ENCODE data around the gene ZNF496. TPM values are rescaled to one million over a fixed set of nuclear protein-coding genes. Genes with fewer than 3 reads are reported as not detected.

The ZNF496 gene
- total RNA-seq, 1 experiment from 2014 or later: 21.4 TPM

DNA sequence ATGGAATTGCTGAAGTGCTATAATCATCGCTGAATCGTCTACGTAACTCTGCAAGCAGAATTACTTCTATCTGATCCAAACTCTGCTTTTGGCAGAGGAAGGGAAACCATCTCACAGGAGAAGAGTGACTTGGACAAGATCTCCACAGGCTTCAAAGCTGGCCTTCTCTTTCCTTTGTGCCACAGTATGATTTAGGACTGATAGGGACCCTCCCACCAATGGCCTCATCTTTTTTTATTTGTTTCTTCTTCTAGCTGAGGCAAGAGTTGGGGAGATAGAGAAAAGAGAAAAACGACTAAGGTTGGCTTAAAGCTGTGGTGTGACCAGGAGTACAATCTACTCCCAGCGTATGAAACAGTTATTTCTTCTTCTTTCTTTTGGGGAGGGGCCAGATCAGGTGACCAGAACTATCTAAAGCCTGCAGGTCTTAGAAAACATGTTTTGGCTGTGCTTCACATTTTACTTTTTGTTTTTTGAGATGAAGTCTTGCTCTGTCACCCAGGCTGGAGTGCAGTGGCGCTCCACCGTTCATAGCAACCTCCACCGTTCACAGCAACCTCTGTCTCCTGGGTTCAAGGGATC is 35.0 kb downstream of the ZNF496 start:
- Histone ChIP-seq H3K4me3 (ENCODE audit: low read depth in 2 of 2, low read length in 2 of 2) (no peak overlapping the region), H3K4me1 (ENCODE audit: control insufficient read depth, insufficient read depth, low read length) (no peaks in the 10 kb centered on the region), H3K36me3 (ENCODE audit: control insufficient read depth, insufficient read depth, low read length) (no peaks in the 10 kb centered on the region), H3K9me3 (ENCODE audit: control insufficient read depth, insufficient read depth, low read depth, low read length) (no peaks in the 10 kb centered on the region), H3K27ac (ENCODE audit: low read length) (no peak overlapping the region), H3K27me3 (ENCODE audit: control insufficient read depth, insufficient read depth, low read length) (no peaks in the 10 kb centered on the region; the same call in 1 of the 2 replicates)
- intact Hi-C loops (cut with micrococcal nuclease; ENCODE audit: unreplicated experiment): no loop called here
- ATAC-seq (no peak), DNase-seq (ENCODE audit: low read depth, low spot score) (no peak)
- ChIA-PET CTCF (interaction anchor here (0.6 kb wide), 1 partner anchor 30 kb away, joined by 5 read pairs; no protein-coding TSS in a partner anchor), POLR2A (no interaction called here)
- no peak for TF ChIP-seq POLR2AphosphoS5 (IDR thresholded peaks at IDR 0.05; ENCODE audit: low read depth, low read length)
- TF ChIP-seq, protein P1, sequence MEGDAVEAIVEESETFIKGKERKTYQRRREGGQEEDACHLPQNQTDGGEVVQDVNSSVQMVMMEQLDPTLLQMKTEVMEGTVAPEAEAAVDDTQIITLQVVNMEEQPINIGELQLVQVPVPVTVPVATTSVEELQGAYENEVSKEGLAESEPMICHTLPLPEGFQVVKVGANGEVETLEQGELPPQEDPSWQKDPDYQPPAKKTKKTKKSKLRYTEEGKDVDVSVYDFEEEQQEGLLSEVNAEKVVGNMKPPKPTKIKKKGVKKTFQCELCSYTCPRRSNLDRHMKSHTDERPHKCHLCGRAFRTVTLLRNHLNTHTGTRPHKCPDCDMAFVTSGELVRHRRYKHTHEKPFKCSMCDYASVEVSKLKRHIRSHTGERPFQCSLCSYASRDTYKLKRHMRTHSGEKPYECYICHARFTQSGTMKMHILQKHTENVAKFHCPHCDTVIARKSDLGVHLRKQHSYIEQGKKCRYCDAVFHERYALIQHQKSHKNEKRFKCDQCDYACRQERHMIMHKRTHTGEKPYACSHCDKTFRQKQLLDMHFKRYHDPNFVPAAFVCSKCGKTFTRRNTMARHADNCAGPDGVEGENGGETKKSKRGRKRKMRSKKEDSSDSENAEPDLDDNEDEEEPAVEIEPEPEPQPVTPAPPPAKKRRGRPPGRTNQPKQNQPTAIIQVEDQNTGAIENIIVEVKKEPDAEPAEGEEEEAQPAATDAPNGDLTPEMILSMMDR (IDR thresholded peaks at IDR 0.05): no peak
- no peak for TF ChIP-seq SIN3A (IDR thresholded peaks at IDR 0.05; ENCODE audit: borderline replicate concordance, insufficient read depth, low read depth, low read length)
- in situ Hi-C loops (cut with HindIII; ENCODE audit: low pct_unique_long_range_greater_than_20kb, low sequenced_read_pairs): no loop called here
- no TSS peak for BruUV-seq (replicated peaks)

DNA sequence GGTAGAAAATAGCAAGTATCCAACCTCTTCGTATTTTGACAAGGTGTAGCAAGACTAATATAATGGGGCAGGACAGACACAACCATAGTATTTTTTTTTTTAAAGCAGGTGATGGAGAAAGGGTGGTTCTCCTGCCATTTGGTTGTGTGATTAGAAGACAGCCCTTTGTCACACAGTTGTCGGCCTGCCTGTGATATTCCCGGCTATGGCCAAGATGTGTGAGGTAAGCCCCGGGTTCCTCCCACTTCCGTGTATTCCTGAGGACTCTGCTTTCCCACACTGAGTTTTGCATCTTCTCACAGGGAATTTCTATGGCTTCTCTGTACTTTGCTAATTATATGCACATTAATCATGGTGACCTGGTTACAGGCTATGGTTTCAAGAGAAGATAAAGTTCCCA is 35.9 kb downstream of the ZNF496 start:
- POLR2A ChIA-PET: no interaction called here
- no TSS peak for BruUV-seq (replicated peaks)
- TF ChIP-seq, protein P2, sequence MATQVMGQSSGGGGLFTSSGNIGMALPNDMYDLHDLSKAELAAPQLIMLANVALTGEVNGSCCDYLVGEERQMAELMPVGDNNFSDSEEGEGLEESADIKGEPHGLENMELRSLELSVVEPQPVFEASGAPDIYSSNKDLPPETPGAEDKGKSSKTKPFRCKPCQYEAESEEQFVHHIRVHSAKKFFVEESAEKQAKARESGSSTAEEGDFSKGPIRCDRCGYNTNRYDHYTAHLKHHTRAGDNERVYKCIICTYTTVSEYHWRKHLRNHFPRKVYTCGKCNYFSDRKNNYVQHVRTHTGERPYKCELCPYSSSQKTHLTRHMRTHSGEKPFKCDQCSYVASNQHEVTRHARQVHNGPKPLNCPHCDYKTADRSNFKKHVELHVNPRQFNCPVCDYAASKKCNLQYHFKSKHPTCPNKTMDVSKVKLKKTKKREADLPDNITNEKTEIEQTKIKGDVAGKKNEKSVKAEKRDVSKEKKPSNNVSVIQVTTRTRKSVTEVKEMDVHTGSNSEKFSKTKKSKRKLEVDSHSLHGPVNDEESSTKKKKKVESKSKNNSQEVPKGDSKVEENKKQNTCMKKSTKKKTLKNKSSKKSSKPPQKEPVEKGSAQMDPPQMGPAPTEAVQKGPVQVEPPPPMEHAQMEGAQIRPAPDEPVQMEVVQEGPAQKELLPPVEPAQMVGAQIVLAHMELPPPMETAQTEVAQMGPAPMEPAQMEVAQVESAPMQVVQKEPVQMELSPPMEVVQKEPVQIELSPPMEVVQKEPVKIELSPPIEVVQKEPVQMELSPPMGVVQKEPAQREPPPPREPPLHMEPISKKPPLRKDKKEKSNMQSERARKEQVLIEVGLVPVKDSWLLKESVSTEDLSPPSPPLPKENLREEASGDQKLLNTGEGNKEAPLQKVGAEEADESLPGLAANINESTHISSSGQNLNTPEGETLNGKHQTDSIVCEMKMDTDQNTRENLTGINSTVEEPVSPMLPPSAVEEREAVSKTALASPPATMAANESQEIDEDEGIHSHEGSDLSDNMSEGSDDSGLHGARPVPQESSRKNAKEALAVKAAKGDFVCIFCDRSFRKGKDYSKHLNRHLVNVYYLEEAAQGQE (IDR thresholded peaks at IDR 0.05; ENCODE audit: insufficient read depth in 1 of 2, low read depth in 2 of 2, low read length in 1 of 2): no peak
- TF ChIP-seq POLR2AphosphoS5 (IDR thresholded peaks at IDR 0.05; ENCODE audit: low read depth, low read length): no peak
- TF ChIP-seq TCF7L2 (IDR thresholded peaks at IDR 0.05; ENCODE audit: low read depth, low read length): no peak
- TF ChIP-seq SIN3A (IDR thresholded peaks at IDR 0.05; ENCODE audit: borderline replicate concordance, insufficient read depth, low read depth, low read length): no peak
- TF ChIP-seq, protein P1 (IDR thresholded peaks at IDR 0.05): no peak
- no peak for ATAC-seq
- no peak for DNase-seq (ENCODE audit: low read depth, low spot score)
- Histone ChIP-seq H3K4me1 (ENCODE audit: control insufficient read depth, insufficient read depth, low read length) (no peaks in the 10 kb centered on the region), H3K4me3 (ENCODE audit: low read depth in 2 of 2, low read length in 2 of 2) (no peak overlapping the region), H3K27me3 (ENCODE audit: control insufficient read depth, insufficient read depth, low read length) (no peaks in the 10 kb centered on the region; the same call in 1 of the 2 replicates), H3K27ac (ENCODE audit: low read length) (no peak overlapping the region), H3K9me3 (ENCODE audit: control insufficient read depth, insufficient read depth, low read depth, low read length) (no peaks in the 10 kb centered on the region), H3K36me3 (ENCODE audit: control insufficient read depth, insufficient read depth, low read length) (no peaks in the 10 kb centered on the region)
- in situ Hi-C loops (cut with HindIII; ENCODE audit: low pct_unique_long_range_greater_than_20kb, low sequenced_read_pairs) (no loop called here), intact Hi-C loops (cut with micrococcal nuclease; ENCODE audit: unreplicated experiment) (no loop called here)
- CTCF ChIA-PET: no interaction called here
